Measurements from ENCODE around the gene TMEM245. TPM values are rescaled to one million over a fixed set of nuclear protein-coding genes. Genes with fewer than 3 reads are reported as not detected.

The TMEM245 gene
- total RNA-seq, 2 experiments from 2014 or later, result 23.3 to 26.7 TPM

DNA sequence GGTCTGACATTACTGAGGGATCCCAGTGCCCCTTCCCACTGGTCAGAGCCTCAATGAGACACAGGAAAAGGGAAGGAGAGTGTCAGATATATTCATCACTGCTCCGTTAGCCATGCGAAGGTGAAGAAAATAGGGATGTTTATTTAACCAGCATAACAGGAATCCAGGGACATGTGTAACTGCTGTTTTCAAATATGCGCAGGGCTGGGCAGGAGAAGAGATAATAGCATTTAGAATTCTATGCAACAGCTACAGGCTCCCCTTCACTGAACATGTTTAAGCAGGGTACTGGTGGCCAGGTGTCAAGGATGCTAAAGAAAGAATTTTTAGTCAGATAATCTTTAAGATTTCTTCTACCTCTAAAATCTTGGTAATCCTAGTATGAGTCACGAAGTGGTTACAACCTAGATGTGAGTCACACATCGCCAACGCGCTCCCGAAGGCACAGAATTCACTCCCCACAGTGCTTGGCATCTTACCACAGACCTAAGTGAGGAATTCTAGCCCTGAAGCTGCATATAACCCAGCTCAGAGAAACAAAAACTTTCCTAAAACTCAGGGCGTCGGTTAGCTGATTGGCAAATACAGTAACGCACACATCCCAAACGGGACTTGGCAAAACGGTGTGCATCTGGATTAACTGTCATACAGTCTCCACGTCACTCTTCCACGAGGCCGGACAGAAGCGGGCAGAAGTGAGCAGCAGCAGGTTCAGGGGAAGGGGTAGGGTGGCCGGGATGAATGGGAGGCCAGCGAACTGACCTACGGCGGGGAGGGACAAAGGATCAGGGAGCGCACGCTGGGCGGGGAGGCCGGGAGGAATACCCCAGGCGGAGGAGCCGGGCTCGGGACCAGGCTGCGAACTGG is 107.5 kb downstream of the TMEM245 start:
- intact Hi-C loops (cut with micrococcal nuclease), result loop anchor here (5.0 kb wide), 1 partner anchor 100 kb away; no protein-coding TSS in a partner anchor
- peak overlapping the region; percentile 85 for H3K27ac Mint-ChIP-seq
- DNase-seq (peak; percentile 68), ATAC-seq (peak; percentile 25)
- H3K27me3 Mint-ChIP-seq, result peaks cover 2% of the 10 kb centered on the region
- H3K4me3 Mint-ChIP-seq, result peak overlapping the region; percentile 91
- no peaks in the 10 kb centered on the region for H3K9me3 Mint-ChIP-seq
- H3K36me3 Mint-ChIP-seq (ENCODE audit: low read depth), result no peaks in the 10 kb centered on the region
- ChIA-PET CTCF (interaction anchor here (0.7 kb wide), 1 partner anchor 10 kb away, joined by 3 read pairs; no protein-coding TSS in a partner anchor), POLR2A (interaction anchor here (0.9 to 1.5 kb wide), 3 partner anchors 15 to 86 kb away, joined by 3 read pairs; no protein-coding TSS in a partner anchor)
- TF ChIP-seq, protein P1, sequence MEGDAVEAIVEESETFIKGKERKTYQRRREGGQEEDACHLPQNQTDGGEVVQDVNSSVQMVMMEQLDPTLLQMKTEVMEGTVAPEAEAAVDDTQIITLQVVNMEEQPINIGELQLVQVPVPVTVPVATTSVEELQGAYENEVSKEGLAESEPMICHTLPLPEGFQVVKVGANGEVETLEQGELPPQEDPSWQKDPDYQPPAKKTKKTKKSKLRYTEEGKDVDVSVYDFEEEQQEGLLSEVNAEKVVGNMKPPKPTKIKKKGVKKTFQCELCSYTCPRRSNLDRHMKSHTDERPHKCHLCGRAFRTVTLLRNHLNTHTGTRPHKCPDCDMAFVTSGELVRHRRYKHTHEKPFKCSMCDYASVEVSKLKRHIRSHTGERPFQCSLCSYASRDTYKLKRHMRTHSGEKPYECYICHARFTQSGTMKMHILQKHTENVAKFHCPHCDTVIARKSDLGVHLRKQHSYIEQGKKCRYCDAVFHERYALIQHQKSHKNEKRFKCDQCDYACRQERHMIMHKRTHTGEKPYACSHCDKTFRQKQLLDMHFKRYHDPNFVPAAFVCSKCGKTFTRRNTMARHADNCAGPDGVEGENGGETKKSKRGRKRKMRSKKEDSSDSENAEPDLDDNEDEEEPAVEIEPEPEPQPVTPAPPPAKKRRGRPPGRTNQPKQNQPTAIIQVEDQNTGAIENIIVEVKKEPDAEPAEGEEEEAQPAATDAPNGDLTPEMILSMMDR (IDR thresholded peaks at IDR 0.05), result no peak
- H3K4me1 Mint-ChIP-seq (ENCODE audit: low read depth), result peaks cover 25% of the 10 kb centered on the region

DNA sequence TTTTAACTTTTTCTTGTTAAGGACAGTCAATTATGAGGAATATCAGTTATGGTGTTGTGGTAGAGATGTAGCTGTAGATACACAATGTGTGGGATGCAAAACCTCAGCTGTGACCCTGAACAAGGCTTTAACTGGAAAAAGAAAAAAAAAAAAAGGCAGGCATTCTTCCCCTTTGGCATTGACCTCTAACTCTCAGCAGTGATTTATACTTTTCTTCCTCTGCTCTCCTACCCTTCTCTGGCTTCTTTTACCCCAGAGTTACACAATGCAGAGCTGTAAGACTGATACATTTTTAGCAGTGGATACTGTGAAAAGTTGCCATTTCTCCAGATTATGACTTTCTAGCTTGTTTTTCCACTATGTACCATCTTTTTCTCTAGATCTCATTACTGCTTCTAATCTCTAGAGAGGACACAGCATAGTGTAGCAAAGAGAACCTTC is 108.5 kb downstream of the TMEM245 start:
- no peak overlapping the region for H3K27ac Mint-ChIP-seq
- peaks cover 25% of the 10 kb centered on the region for H3K4me1 Mint-ChIP-seq (ENCODE audit: low read depth)
- ATAC-seq (no peak), DNase-seq (no peak)
- ChIA-PET POLR2A (interaction anchor here (1.3 kb wide), 1 partner anchor 14 kb away, joined by 3 read pairs; no protein-coding TSS in a partner anchor), CTCF (no interaction called here)
- H3K4me3 Mint-ChIP-seq, result no peak overlapping the region
- intact Hi-C loops (cut with micrococcal nuclease), result loop anchor here (5.0 kb wide), 1 partner anchor 101 kb away; no protein-coding TSS in a partner anchor
- H3K36me3 Mint-ChIP-seq (ENCODE audit: low read depth), result no peaks in the 10 kb centered on the region
- peaks cover 3% of the 10 kb centered on the region for H3K27me3 Mint-ChIP-seq
- TF ChIP-seq, protein P1 (IDR thresholded peaks at IDR 0.05), result no peak
- no peaks in the 10 kb centered on the region for H3K9me3 Mint-ChIP-seq

DNA sequence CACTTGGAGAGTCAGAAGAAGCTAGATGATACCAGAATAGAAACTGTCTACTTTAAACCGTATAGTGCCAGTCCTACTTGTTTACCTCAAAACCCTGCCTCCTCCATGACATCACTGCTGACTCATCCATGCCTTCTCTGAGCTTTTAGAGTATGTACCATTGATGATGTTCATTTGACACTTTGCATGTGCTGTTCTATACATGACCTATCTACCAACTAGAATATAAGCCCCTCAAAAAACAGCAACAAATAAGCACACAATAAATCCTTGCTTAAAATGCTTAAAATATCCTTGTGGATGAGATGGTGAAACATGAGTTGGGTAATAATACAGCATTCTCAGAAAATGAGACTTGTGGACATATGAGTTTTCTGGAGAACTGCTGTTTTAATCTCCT is 109.0 kb downstream of the TMEM245 start:
- Mint-ChIP-seq H3K27ac (no peak overlapping the region), H3K36me3 (ENCODE audit: low read depth) (no peaks in the 10 kb centered on the region), H3K9me3 (no peaks in the 10 kb centered on the region), H3K4me3 (peak overlapping the region; percentile 18), H3K4me1 (ENCODE audit: low read depth) (peaks cover 25% of the 10 kb centered on the region), H3K27me3 (peaks cover 3% of the 10 kb centered on the region)
- intact Hi-C loops (cut with micrococcal nuclease), result loop anchor here (5.0 kb wide), 1 partner anchor 102 kb away; no protein-coding TSS in a partner anchor
- DNase-seq (peak; percentile 89), ATAC-seq (peak; percentile 32)
- TF ChIP-seq, protein P1 (IDR thresholded peaks at IDR 0.05), result no peak
- ChIA-PET POLR2A (interaction anchor here (1.3 kb wide), 1 partner anchor 13 kb away, joined by 3 read pairs; no protein-coding TSS in a partner anchor), CTCF (no interaction called here)

DNA sequence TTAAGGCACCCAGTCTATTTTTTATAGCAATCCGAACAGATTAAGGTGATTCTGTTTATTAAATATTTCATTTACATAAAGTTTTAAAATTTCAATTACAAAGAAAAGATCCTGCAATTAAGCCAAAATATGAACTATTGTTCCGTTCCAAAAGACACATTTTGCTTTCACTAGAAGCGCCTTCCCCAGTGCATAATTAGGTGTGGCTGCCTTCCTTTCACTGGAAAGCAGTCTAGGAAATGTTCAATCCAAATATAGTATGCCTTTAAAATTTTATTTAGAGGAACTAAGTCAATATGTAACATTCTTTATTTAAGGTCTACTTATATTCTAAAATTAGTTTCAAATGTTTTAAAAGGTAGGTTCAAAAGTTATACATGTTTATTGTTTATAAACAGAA is 114.1 kb downstream of the TMEM245 start:
- POLR2A ChIA-PET, result no interaction called here

More for the DNA sequence above, 114.1 kb downstream of the TMEM245 start:
- H3K36me3 Mint-ChIP-seq (ENCODE audit: low read depth), result peaks cover 16% of the 10 kb centered on the region
- ATAC-seq (no peak), DNase-seq (no peak)
- peaks cover 10% of the 10 kb centered on the region for H3K9me3 Mint-ChIP-seq
- no peak overlapping the region for H3K27ac Mint-ChIP-seq
- intact Hi-C loops (cut with micrococcal nuclease), result no loop called here
- peaks cover 7% of the 10 kb centered on the region for H3K4me1 Mint-ChIP-seq (ENCODE audit: low read depth)
- CTCF ChIA-PET, result no interaction called here
- TF ChIP-seq, protein P1 (IDR thresholded peaks at IDR 0.05), result no peak
- H3K27me3 Mint-ChIP-seq, result peaks cover 3% of the 10 kb centered on the region
- H3K4me3 Mint-ChIP-seq, result no peak overlapping the region
